ENCODE measurements around the gene SCUBE2. TPM values are rescaled to one million over a fixed set of nuclear protein-coding genes. Genes with fewer than 3 reads are reported as not detected.

SCUBE2 gene
- total RNA-seq (1 to 10 TPM in 9 of 10 donors, under 1 TPM in 1; 0.98 to 4.1 (median 2.0) TPM), polyA plus RNA-seq (under 1 TPM; 0.22 to 0.70 TPM)
- long read RNA-seq, donor 1, partial matches to known transcripts = 1 of 3 reads
- long read RNA-seq, donor 1, other reads (novel, unspliced or antisense) = 2 of 3 reads
- long read RNA-seq, donor 2, partial matches to known transcripts = 0 of 1 reads
- long read RNA-seq, donor 2, other reads (novel, unspliced or antisense) = 1 of 1 reads
- long read RNA-seq, donor 3 = 0 reads

GRCh38 chr11:9091044-9091922, at the start of gene SCUBE2:
Gene SCUBE2 (minus strand): TSS chr11:9091599. CDS start chr11:9091528, 71 bp downstream.
- Histone ChIP-seq H3K9me3 (no peaks in the 10 kb centered on the region), H3K4me3 (peak within 1 kb of the TSS; percentile 22 to 61 (median 54)), H3K27ac (peak within 1 kb of the TSS in 3 of 10 donors; percentile 9 to 31 (median 21)), H3K4me1 (peaks cover 0 to 6% (median 3%) of the 10 kb centered on the region in 9 donors), H3K27me3 (peaks cover 0 to 47% (median 15%) of the 10 kb centered on the region in 7 donors), H3K36me3 (no peaks in the 10 kb centered on the region)
- WGBS, 2 donors = 1 to 2% methylated on average over 103 to 111 of the region's 113 CpGs
- intact Hi-C loops (cut with DNase I) = loop anchor here in 1 of 10 donors (5.0 kb wide), 1 partner anchor 74 kb away; no protein-coding TSS in a partner anchor
- no peak for TF ChIP-seq CTCF (IDR thresholded peaks at IDR 0.05)
- ATAC-seq (peak in 4 of 8 donors; percentile 58 to 70 (median 61)), DNase-seq (no peak)

GRCh38 chr11:9141186-9141585, 49.8 kb upstream of the SCUBE2 start:
- Histone ChIP-seq H3K27ac (no peak overlapping the region), H3K4me3 (no peak overlapping the region), H3K27me3 (no peaks in the 10 kb centered on the region), H3K36me3 (peaks cover 0 to 100% (median 75%) of the 10 kb centered on the region in 9 donors), H3K4me1 (peaks cover 0 to 35% (median 17%) of the 10 kb centered on the region in 9 donors), H3K9me3 (no peaks in the 10 kb centered on the region)
- no peak for DNase-seq
- intact Hi-C loops (cut with DNase I) = loop anchor here in 1 of 10 donors (5.0 kb wide), 1 partner anchor 404 kb away; no protein-coding TSS in a partner anchor
- TF ChIP-seq CTCF (IDR thresholded peaks at IDR 0.05) = no peak
- WGBS, 2 donors = 95% methylated on average over 7 of the region's 7 CpGs
- ATAC-seq = no peak

GRCh38 chr11:9139628-9140357, 48.4 kb upstream of the SCUBE2 start:
- Histone ChIP-seq H3K36me3 (peaks cover 0 to 100% (median 61%) of the 10 kb centered on the region in 9 donors), H3K9me3 (no peaks in the 10 kb centered on the region), H3K4me1 (peaks cover 0 to 35% (median 17%) of the 10 kb centered on the region in 9 donors), H3K27me3 (no peaks in the 10 kb centered on the region), H3K4me3 (no peak overlapping the region), H3K27ac (peak overlapping the region in 5 of 10 donors; percentile 24 to 61 (median 41))
- no peak for TF ChIP-seq CTCF (IDR thresholded peaks at IDR 0.05)
- DNase-seq = no peak
- intact Hi-C loops (cut with DNase I) = loop anchor here (5.0 to 10.0 kb wide), 6 partner anchors 75 to 402 kb away; partner anchors contain the start of gene AKIP1 (in 3 of the 10)
- ATAC-seq = no peak
- WGBS, 2 donors = 52 to 64% methylated on average over 7 of the region's 7 CpGs

All from heart right ventricle (tissue), 16 donors.